ENCODE measurements around the gene TSEN2. TPM values are rescaled to one million over a fixed set of nuclear protein-coding genes. Genes with fewer than 3 reads are reported as not detected.
A peak's percentile ranks its signal among the peaks of the same experiment; 100 is the strongest.

Gene TSEN2
- total and polyA plus RNA-seq, 2 of the 4 experiments (the other 2 are of a cell fraction): 9.5 to 14.2 TPM

- no peak for DNase-seq
- Histone ChIP-seq H4K20me1 (ENCODE audit: insufficient read depth, low read length) (peaks cover 31% of the 10 kb centered on the region), H3K4me2 (ENCODE audit: low read depth, low read length) (no peak overlapping the region), H2BK15ac (ENCODE audit: low read depth, low read length) (no peak overlapping the region), H3K9me1 (ENCODE audit: insufficient read depth, low read length) (peaks cover 10% of the 10 kb centered on the region), H3K79me1 (ENCODE audit: low read depth in 1 of 2, low read length in 2 of 2) (peaks cover 36 to 85% of the 10 kb centered on the region in 2 experiments), H3K9ac (ENCODE audit: low read depth, low read length) (no peak overlapping the region), H4K5ac (ENCODE audit: low read depth, low read length) (no peak overlapping the region), H3K14ac (replicated peaks; ENCODE audit: low read depth, low read length) (no peak overlapping the region), H2AFZ (replicated peaks; ENCODE audit: low read length, poor library complexity) (no peak overlapping the region), H4K8ac (ENCODE audit: low read depth in 2 of 2, low read length in 2 of 2) (no peak overlapping the region), H3K27me3 (ENCODE audit: control insufficient read depth, insufficient read depth, low read length) (no peaks in the 10 kb centered on the region), H4K91ac (ENCODE audit: insufficient read depth, low read depth, low read length) (no peak overlapping the region), H3K9me3 (ENCODE audit: control insufficient read depth, insufficient read depth, low read length) (no peaks in the 10 kb centered on the region), H2BK120ac (ENCODE audit: low read depth, low read length) (no peak overlapping the region), H3K36me3 (ENCODE audit: control insufficient read depth, insufficient read depth, low read length) (peaks cover 61% of the 10 kb centered on the region), H3K23ac (ENCODE audit: low read depth, low read length) (no peak overlapping the region), H2BK20ac (ENCODE audit: low read depth, low read length) (no peak overlapping the region), H3K4me1 (ENCODE audit: control insufficient read depth, insufficient read depth, low read length) (peaks cover 9% of the 10 kb centered on the region), H3K4ac (ENCODE audit: low read depth, low read length) (no peak overlapping the region), H3K56ac (ENCODE audit: extremely low read depth, insufficient read depth, low read length) (no peak overlapping the region), H2AK9ac (replicated peaks; ENCODE audit: low read depth, low read length, poor library complexity) (no peak overlapping the region), H2BK5ac (ENCODE audit: low read depth, low read length, poor library complexity, severe bottlenecking) (no peak overlapping the region), H3K4me3 (ENCODE audit: insufficient read depth, low read depth, low read length) (no peak overlapping the region), H3K18ac (ENCODE audit: low read depth, low read length) (no peak overlapping the region), H3K27ac (ENCODE audit: insufficient read depth, low read length) (no peak overlapping the region), H2AK5ac (ENCODE audit: low read depth, low read length) (no peak overlapping the region)
- dilution Hi-C loops (cut with HindIII; ENCODE audit: low sequenced_read_pairs, unreplicated experiment): no loop called here
- in situ Hi-C loops (cut with MboI; ENCODE audit: low sequenced_read_pairs): no loop called here
- ATAC-seq (ENCODE audit: low read depth): no peak
- no CpG with 5 or more reads among the region's 4 CpGs for WGBS, 2 experiments (ENCODE audit: extremely low coverage in 2 of 2, insufficient read length in 1 of 2)
- ChIA-PET CTCF (no interaction called here), POLR2A (ENCODE audit: unreplicated experiment) (no interaction called here)
- TSS peak; percentile 60 for BruUV-seq (replicated peaks)
- no peak for TF ChIP-seq CTCF (conservative IDR thresholded peaks at IDR 0.05; ENCODE audit: low read depth, low read length)
- TF ChIP-seq MAZ (IDR thresholded peaks at IDR 0.05; ENCODE audit: borderline replicate concordance, low read depth, low read length): no peak
- TF ChIP-seq MAFK (IDR thresholded peaks at IDR 0.05; ENCODE audit: low read depth, low read length): no peak
- TF ChIP-seq RCOR1 (IDR thresholded peaks at IDR 0.05; ENCODE audit: insufficient replicate concordance, low read length): no peak
- TF ChIP-seq CHD1 (IDR thresholded peaks at IDR 0.05; ENCODE audit: low read depth, low read length): no peak
- TF ChIP-seq, protein P1, sequence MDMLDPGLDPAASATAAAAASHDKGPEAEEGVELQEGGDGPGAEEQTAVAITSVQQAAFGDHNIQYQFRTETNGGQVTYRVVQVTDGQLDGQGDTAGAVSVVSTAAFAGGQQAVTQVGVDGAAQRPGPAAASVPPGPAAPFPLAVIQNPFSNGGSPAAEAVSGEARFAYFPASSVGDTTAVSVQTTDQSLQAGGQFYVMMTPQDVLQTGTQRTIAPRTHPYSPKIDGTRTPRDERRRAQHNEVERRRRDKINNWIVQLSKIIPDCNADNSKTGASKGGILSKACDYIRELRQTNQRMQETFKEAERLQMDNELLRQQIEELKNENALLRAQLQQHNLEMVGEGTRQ (IDR thresholded peaks at IDR 0.05; ENCODE audit: low read depth, low read length): no peak
- no peak for TF ChIP-seq CEBPB (IDR thresholded peaks at IDR 0.05; ENCODE audit: low read depth, low read length)
- TF ChIP-seq SMC3 (IDR thresholded peaks at IDR 0.05; ENCODE audit: low read depth, low read length): no peak
- TF ChIP-seq MXI1 (IDR thresholded peaks at IDR 0.05; ENCODE audit: borderline replicate concordance, low read depth, low read length): no peak
- TF ChIP-seq BHLHE40 (IDR thresholded peaks at IDR 0.05; ENCODE audit: low read depth, low read length): no peak
- TF ChIP-seq, protein P2, sequence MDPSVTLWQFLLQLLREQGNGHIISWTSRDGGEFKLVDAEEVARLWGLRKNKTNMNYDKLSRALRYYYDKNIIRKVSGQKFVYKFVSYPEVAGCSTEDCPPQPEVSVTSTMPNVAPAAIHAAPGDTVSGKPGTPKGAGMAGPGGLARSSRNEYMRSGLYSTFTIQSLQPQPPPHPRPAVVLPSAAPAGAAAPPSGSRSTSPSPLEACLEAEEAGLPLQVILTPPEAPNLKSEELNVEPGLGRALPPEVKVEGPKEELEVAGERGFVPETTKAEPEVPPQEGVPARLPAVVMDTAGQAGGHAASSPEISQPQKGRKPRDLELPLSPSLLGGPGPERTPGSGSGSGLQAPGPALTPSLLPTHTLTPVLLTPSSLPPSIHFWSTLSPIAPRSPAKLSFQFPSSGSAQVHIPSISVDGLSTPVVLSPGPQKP (IDR thresholded peaks at IDR 0.05; ENCODE audit: borderline replicate concordance, low read depth, low read length): no peak
- TF ChIP-seq FOS (IDR thresholded peaks at IDR 0.05; ENCODE audit: low read depth, low read length): no peak
- no peak for TF ChIP-seq RFX5 (IDR thresholded peaks at IDR 0.05; ENCODE audit: low read depth, low read length)
- TF ChIP-seq NFE2L2 (IDR thresholded peaks at IDR 0.05; ENCODE audit: low read depth, low read length): no peak
- intact Hi-C loops (cut with micrococcal nuclease): no loop called here
Measured at GRCh38 chr3:12582730-12583129, 98.5 kb downstream of the TSEN2 start.

All from IMR-90 (cell line).